Astrocyte (in vitro differentiated cells and primary cell): ENCODE measurements around the gene RASGRF1.

ENCODE experiments used
- EZH2 ChIP-seq: IDR thresholded peaks from 2 replicates; pipeline ENCODE4 v1.6.1; 2012; ENCODE audit warnings: mild to moderate bottlenecking, low read length, inconsistent platforms; ENCODE audit not compliant: insufficient read depth
- TF ChIP-seq, protein P1 (sequence below): IDR thresholded peaks from 2 replicates; pipeline ENCODE4 v1.5.1; 2011; ENCODE audit warnings: low read depth, mild to moderate bottlenecking, inconsistent platforms, low read length, moderate library complexity; ENCODE audit not compliant: insufficient read depth

DNA sequence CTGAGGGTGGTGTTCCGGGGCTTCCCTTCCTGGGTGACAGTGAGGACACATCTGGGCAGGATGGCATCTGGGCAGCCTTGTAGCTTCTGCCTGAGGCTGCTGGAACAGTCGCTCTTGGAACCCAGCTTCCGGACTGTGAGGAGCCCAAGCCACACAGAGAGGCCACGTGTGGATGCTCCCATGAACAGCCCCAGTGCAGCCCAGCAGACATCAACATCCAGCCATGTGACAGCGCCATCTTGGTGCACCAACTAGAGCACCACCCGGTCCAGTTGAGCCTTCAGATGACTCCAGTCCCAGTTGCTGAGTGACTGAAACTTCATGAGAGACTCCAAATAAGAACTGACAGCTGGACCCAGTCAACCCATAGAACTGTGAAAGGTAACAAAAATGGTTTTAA lies 130.3 kb downstream of the RASGRF1 start:
- TF ChIP-seq, protein P1, sequence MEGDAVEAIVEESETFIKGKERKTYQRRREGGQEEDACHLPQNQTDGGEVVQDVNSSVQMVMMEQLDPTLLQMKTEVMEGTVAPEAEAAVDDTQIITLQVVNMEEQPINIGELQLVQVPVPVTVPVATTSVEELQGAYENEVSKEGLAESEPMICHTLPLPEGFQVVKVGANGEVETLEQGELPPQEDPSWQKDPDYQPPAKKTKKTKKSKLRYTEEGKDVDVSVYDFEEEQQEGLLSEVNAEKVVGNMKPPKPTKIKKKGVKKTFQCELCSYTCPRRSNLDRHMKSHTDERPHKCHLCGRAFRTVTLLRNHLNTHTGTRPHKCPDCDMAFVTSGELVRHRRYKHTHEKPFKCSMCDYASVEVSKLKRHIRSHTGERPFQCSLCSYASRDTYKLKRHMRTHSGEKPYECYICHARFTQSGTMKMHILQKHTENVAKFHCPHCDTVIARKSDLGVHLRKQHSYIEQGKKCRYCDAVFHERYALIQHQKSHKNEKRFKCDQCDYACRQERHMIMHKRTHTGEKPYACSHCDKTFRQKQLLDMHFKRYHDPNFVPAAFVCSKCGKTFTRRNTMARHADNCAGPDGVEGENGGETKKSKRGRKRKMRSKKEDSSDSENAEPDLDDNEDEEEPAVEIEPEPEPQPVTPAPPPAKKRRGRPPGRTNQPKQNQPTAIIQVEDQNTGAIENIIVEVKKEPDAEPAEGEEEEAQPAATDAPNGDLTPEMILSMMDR = no peak
- no peak for TF ChIP-seq EZH2
